Measurements from ENCODE around the gene RIIAD1.

The RIIAD1 gene

DNA sequence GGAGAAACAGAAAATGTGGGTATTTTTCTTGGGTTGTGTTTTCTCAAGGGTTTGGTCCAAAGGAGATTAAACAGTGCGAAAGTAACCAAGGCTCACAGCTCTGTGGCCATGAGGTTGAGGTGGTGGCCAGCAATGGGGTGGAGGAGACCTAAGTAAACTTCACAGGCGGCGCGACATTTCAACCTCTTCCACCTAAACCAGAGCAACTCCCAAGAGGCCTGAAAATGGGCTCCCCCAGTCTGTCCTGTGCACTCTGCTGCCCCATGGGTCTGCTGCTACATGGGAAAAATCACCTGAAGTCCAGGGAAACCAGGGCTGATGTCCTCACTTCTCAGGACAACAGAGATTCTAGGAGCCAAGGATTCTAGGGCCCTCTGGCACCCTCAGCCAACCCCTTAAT is 17.1 kb upstream of the RIIAD1 start:
- DNase-seq (ENCODE audit: low read depth), result no peak
- no peak for TF ChIP-seq CTCF (conservative IDR thresholded peaks at IDR 0.05; ENCODE audit: low read length)
- H3K4me3 ChIP-seq (ENCODE audit: low read length), result no peak overlapping the region

DNA sequence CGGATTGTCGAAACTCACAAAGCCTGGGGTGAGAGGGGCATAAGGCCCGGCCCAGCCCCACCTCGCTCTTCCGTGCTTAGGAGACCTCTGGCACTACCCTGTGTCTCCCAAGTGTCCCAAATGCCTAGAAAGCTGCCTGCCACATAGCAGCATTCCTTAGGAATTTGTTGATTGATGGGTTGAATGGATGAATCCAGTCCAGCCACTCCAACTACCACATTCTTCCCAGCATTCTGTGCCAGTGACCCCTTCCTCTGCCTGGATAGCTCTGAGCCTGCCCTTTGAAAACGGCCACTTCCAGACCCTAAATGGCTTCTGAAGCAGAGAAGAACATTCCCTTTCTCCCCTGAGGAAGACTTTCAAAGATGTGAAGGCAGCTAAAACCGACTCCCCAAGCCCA is 16.2 kb upstream of the RIIAD1 start:
- DNase-seq (ENCODE audit: low read depth), result no peak
- TF ChIP-seq CTCF (conservative IDR thresholded peaks at IDR 0.05; ENCODE audit: low read length), result no peak
- no peak overlapping the region for H3K4me3 ChIP-seq (ENCODE audit: low read length)

DNA sequence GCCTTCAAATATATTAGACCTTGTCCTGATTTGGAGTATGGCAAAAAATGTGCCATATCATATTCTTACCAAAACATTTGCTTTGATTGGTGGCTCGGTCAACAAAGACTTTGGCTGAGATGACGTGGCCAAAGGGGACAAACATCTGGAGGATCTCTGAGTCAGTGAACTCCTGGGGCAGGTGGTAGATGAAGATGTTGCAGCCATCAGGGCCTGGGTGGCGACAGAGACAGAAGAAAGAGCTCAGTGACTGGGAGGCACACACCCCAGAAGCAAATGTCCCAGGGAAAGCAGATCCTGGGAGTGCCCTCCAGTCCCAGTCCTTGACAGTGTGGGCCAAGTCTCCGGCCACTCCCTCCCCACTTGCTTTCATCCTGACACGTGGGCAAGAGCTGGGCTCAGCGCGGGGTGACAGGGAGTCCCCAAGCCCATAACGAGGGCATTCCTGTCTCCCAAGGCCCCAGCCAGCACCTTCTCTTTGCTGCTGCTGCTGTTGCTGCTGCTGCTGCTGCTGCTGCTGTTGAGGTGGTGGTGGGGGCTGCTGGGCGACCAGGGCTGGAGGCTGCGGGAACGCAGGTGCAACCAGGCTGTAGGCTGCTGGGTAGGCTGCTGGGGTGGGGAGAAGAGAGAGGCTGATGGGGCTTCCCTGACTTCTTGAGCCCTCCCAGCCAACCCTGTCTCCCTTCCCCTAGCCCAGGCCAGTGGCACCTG is 15.4 kb upstream of the RIIAD1 start:
- no peak overlapping the region for H3K4me3 ChIP-seq (ENCODE audit: low read length)
- TF ChIP-seq CTCF (conservative IDR thresholded peaks at IDR 0.05; ENCODE audit: low read length), result no peak
- no peak for DNase-seq (ENCODE audit: low read depth)

DNA sequence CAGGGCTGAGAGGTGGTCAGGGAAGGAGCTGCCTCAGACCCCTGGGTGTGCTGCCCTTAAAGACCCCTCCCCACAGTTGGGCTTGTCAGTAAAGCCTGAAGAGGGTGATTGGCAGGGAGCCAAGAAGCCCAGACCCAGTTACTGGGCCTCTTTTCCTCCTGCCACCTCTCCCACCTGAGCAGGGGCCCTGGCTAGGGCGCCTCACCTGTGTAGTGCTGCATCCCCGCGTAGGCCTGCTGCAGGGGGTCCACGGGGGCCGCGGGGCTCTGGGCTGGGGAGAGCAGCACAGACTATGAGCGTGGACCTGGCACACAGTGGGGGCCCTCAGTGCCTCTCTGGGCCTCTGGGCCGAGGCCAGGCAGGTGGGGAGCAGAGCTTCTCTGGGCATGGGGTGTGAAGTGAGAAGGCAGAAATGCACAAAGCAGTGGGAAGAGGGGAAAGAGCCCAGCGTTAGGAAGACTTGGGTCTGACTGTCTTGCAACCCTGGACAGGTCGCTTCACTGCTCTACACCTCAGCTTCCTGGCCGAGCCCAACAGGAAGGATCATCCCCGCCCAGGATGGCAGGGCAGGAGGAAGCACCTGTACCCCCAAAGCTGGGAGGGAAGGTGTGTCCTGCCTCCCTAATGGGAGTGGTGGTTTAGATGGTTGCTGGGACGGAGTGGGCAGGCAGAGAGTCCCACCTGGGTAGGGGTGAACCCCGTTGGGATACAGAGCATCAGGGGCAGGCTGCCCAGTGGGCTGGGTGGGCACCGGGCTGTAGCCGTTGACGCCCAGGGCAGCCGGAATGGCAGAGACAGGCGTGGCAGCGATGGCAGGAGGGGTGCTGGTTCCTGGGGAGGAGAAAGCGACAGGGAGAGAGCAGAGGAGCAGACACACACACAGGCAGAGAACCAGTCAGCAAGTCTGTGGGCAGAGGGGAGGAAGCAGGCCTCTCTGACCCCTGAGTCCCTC is 14.6 kb upstream of the RIIAD1 start:
- no peak overlapping the region for H3K4me3 ChIP-seq (ENCODE audit: low read length)
- no peak for DNase-seq (ENCODE audit: low read depth)
- TF ChIP-seq CTCF (conservative IDR thresholded peaks at IDR 0.05; ENCODE audit: low read length), result no peak

DNA sequence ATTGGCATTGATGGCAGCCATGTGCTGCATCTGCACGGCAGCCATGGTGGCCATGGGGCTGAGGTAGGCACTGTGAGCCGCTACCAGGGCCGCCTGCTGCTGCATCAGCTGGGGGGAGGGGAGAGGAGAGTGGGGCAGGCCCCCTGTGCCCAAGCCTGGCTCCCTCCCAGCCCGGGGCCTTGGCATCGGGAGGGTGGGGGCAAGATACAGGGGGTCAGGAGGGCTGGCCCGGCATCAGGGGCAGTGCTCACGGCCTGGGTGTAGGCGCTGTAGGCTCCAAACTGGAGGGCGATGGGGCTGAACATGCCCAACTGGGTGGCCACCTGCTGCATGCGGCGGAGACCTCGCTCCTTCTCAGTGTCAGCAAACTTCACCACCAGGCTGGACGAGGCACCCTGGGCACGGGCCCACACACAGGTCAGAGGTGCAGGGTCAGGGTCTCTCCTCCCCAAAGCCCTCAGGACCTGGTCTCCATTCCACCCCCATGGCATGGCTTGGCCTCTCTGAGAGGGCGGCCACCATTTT is 13.7 kb upstream of the RIIAD1 start:
- H3K4me3 ChIP-seq (ENCODE audit: low read length), result no peak overlapping the region
- no peak for DNase-seq (ENCODE audit: low read depth)
- no peak for TF ChIP-seq CTCF (conservative IDR thresholded peaks at IDR 0.05; ENCODE audit: low read length)

- H3K4me3 ChIP-seq (ENCODE audit: low read length), result no peak overlapping the region
- no peak for DNase-seq (ENCODE audit: low read depth)
- TF ChIP-seq CTCF (conservative IDR thresholded peaks at IDR 0.05; ENCODE audit: low read length), result no peak
Measured at GRCh38 chr1:151708891-151709290, 12.4 kb upstream of the RIIAD1 start.
